Keratinocyte (primary cell): ENCODE data around the gene SMPD2. TPM values are rescaled to one million over a fixed set of nuclear protein-coding genes. Genes with fewer than 3 reads are reported as not detected.
"Not testable (repeated sequence)": the region's sequence is repeated elsewhere in the genome, so short reads cannot be mapped to it uniquely, and the experiment has no call there.

Experiments
- DNase-seq: peaks from one replicate; pipeline ENCODE4 v3.0.0-alpha.2; 2011; ENCODE audit warnings: low read depth, missing footprints, low spot score
- FAIRE-seq: peaks from 2 replicates; lab custom pipeline; 2011; peaks lifted over from hg19 to GRCh38; lab: Jason Lieb, UNC
- H2AFZ ChIP-seq: 2 replicates; pipeline ENCODE4 v1.6.0; 2012; ENCODE audit warnings: low read length, control low read depth, inconsistent platforms; ENCODE audit not compliant: control insufficient read depth
- H3K27ac ChIP-seq: 2 replicates; pipeline ENCODE4 v1.5.1; 2011; ENCODE audit warnings: low read length; ENCODE audit not compliant: control insufficient read depth, insufficient read depth
- H3K27me3 ChIP-seq: 3 replicates; pipeline ENCODE4 v1.6.0; 2011; ENCODE audit warnings: low read length; ENCODE audit not compliant: control insufficient read depth, insufficient read depth; ENCODE audit errors: extremely low read depth
- H3K36me3 ChIP-seq, 2 experiments: 2 replicates in 1 of 2; 3 replicates in 1 of 2; pipeline ENCODE4 v1.5.1; 2011; ENCODE audit warnings: low read length in 2 of 2, mild to moderate bottlenecking in 1 of 2; ENCODE audit not compliant: control insufficient read depth in 2 of 2, insufficient read depth in 2 of 2; ENCODE audit errors: extremely low read depth in 1 of 2
- H3K4me1 ChIP-seq: 3 replicates; pipeline ENCODE4 v1.5.1; 2011; ENCODE audit warnings: low read length; ENCODE audit not compliant: control insufficient read depth, insufficient read depth; ENCODE audit errors: extremely low read depth
- H3K4me2 ChIP-seq: 3 replicates; pipeline ENCODE4 v1.6.0; 2011; ENCODE audit warnings: low read depth, low read length; ENCODE audit not compliant: control insufficient read depth, insufficient read depth; ENCODE audit errors: extremely low read depth
- H3K4me3 ChIP-seq, 3 experiments: fragments of 200-600 bp in 1 of 3; sonication (generic) in 1 of 3; 2 replicates in 2 of 3; 3 replicates in 1 of 3; pipeline ENCODE4 v1.5.1; 2011 to 2016; ENCODE audit warnings: low read length in 3 of 3, mild to moderate bottlenecking in 3 of 3, control low read depth in 2 of 3, inconsistent platforms in 1 of 3, low read depth in 1 of 3, mixed read lengths in 1 of 3, mixed run types in 1 of 3, moderate library complexity in 1 of 3; ENCODE audit not compliant: control insufficient read depth in 2 of 3, insufficient read depth in 2 of 3; ENCODE audit errors: extremely low read depth in 1 of 3
- H3K79me2 ChIP-seq: 2 replicates; pipeline ENCODE4 v1.6.0; 2012; ENCODE audit warnings: low read length; ENCODE audit not compliant: control insufficient read depth, insufficient read depth
- H3K9ac ChIP-seq: 3 replicates; pipeline ENCODE4 v1.6.0; 2011; ENCODE audit warnings: low read length; ENCODE audit not compliant: control insufficient read depth, insufficient read depth; ENCODE audit errors: extremely low read depth
- H3K9me1 ChIP-seq: 3 replicates; pipeline ENCODE4 v1.6.0; 2011; ENCODE audit warnings: low read length; ENCODE audit not compliant: control insufficient read depth, insufficient read depth; ENCODE audit errors: extremely low read depth
- H3K9me3 ChIP-seq: 2 replicates; pipeline ENCODE4 v1.5.1; 2012; ENCODE audit warnings: low read depth, low read length; ENCODE audit not compliant: control insufficient read depth
- H4K20me1 ChIP-seq: 3 replicates; pipeline ENCODE4 v1.6.0; 2011; ENCODE audit warnings: low read length; ENCODE audit not compliant: control insufficient read depth, insufficient read depth; ENCODE audit errors: extremely low read depth
- CTCF ChIP-seq, 3 experiments: IDR thresholded peaks in 1 of 3; conservative IDR thresholded peaks in 1 of 3; optimal IDR thresholded peaks in 1 of 3; 2 replicates in 2 of 3; 3 replicates in 1 of 3; pipeline versions ENCODE3 to v1.5.1; 2011; ENCODE audit warnings: low read length in 3 of 3, mild to moderate bottlenecking in 3 of 3, moderate library complexity in 2 of 3, control low read depth in 1 of 3, inconsistent platforms in 1 of 3; ENCODE audit not compliant: insufficient read depth in 2 of 3; ENCODE audit errors: extremely low read depth in 1 of 3
- EZH2 ChIP-seq: IDR thresholded peaks from one replicate; pipeline ENCODE4 v1.6.1; 2012; ENCODE audit warnings: inconsistent platforms, mild to moderate bottlenecking, low read length, moderate library complexity
- dilution Hi-C: fragments of 300-500 bp; cut with MboI; formaldehyde crosslinking; loops from one replicate; pipeline ENCODE4 v1.7.0; 2020; ENCODE audit warnings: low sequenced_read_pairs; ENCODE audit not compliant: extremely low pct_ligation_motif_present
- polyA plus RNA-seq, 5 experiments: library from polyadenylated mRNA; depleted of rRNA in 3 of 5; stranded (reverse) in 3 of 5; stranded (forward) in 1 of 5; unstranded in 1 of 5; fragments of >200 nt; gene quantifications; 1 replicate in 1 of 5; 2 replicates in 3 of 5; 3 replicates in 1 of 5; pipeline versions ENCODE4 v1.2.1 to v1.2.3, GENCODE V29; 2011 to 2012; ENCODE audit warnings: missing spikeins in 2 of 5, low read depth in 1 of 5, low replicate concordance in 1 of 5

The SMPD2 gene
- polyA plus RNA-seq, 1 donor (not counting 4 experiments of a cell fraction or from before 2014, with no cell fraction given) = 11.7 TPM

GRCh38 chr6:109458774-109459531, 18.4 kb downstream of the SMPD2 start:
- H3K27me3 ChIP-seq = no peaks in the 10 kb centered on the region
- no peaks in the 10 kb centered on the region for H3K9me1 ChIP-seq
- H4K20me1 ChIP-seq = no peaks in the 10 kb centered on the region
- H3K79me2 ChIP-seq = peaks cover 2% of the 10 kb centered on the region
- H2AFZ ChIP-seq = no peak overlapping the region
- H3K27ac ChIP-seq = no peak overlapping the region
- H3K4me1 ChIP-seq = peaks cover 30% of the 10 kb centered on the region
- H3K9ac ChIP-seq = no peak overlapping the region
- dilution Hi-C loops = no loop called here
- H3K4me2 ChIP-seq = no peak overlapping the region
- DNase-seq (no peak), FAIRE-seq (no peak)
- TF ChIP-seq CTCF (optimal IDR thresholded peaks at IDR 0.05 in 1 of 3, IDR thresholded peaks at IDR 0.05 in 1 of 3, conservative IDR thresholded peaks at IDR 0.05 in 1 of 3; ENCODE audit: extremely low read depth in 1 of 3, insufficient read depth in 2 of 3, low read length in 3 of 3) (no peak), EZH2 (no peak)
- no peak overlapping the region for H3K4me3 ChIP-seq
- no peaks in the 10 kb centered on the region for H3K36me3 ChIP-seq
- H3K9me3 ChIP-seq = no peaks in the 10 kb centered on the region

- DNase-seq (no peak), FAIRE-seq (no peak)
- Histone ChIP-seq H2AFZ (no peak overlapping the region), H3K27ac (no peak overlapping the region), H4K20me1 (no peaks in the 10 kb centered on the region), H3K27me3 (no peaks in the 10 kb centered on the region), H3K4me2 (no peak overlapping the region), H3K9me3 (no peaks in the 10 kb centered on the region), H3K4me3 (no peak overlapping the region), H3K9me1 (no peaks in the 10 kb centered on the region), H3K4me1 (peaks cover 27% of the 10 kb centered on the region), H3K79me2 (no peaks in the 10 kb centered on the region), H3K36me3 (no peaks in the 10 kb centered on the region), H3K9ac (no peak overlapping the region)
- no peak for TF ChIP-seq CTCF (optimal IDR thresholded peaks at IDR 0.05 in 1 of 3, IDR thresholded peaks at IDR 0.05 in 1 of 3, conservative IDR thresholded peaks at IDR 0.05 in 1 of 3; ENCODE audit: extremely low read depth in 1 of 3, insufficient read depth in 2 of 3, low read length in 3 of 3)
- no peak for TF ChIP-seq EZH2
- dilution Hi-C loops = no loop called here
These were observed 19.8 kb downstream of the SMPD2 start for GRCh38 chr6:109460161-109460829.

- H3K79me2 ChIP-seq, H4K20me1 ChIP-seq, H3K27me3 ChIP-seq, DNase-seq, H3K4me3 ChIP-seq, H3K9ac ChIP-seq, H3K36me3 ChIP-seq, FAIRE-seq, dilution Hi-C loops, H3K9me1 ChIP-seq, H3K9me3 ChIP-seq, H3K4me2 ChIP-seq, H2AFZ ChIP-seq: not testable (repeated sequence)
- Histone ChIP-seq H3K27ac (peak overlapping the region; percentile 32), H3K4me1 (peaks cover 23% of the 10 kb centered on the region)
These were observed 20.7 kb downstream of the SMPD2 start for GRCh38 chr6:109461205-109461604.
